Activated naive CD8-positive, alpha-beta T cell (primary cell): ENCODE results near the gene MATN4.
"Not testable (repeated sequence)": the region's sequence is repeated elsewhere in the genome, so short reads cannot be mapped to it uniquely, and the experiment has no call there.

Source experiments
- H3K27ac Mint-ChIP-seq: one replicate; pipeline ENCODE4 v1.8.0; 2021; ENCODE audit warnings: mixed read lengths
- H3K27me3 Mint-ChIP-seq: one replicate; pipeline ENCODE4 v1.8.0; 2021; ENCODE audit warnings: mixed read lengths
- H3K36me3 Mint-ChIP-seq: one replicate; pipeline ENCODE4 v1.8.0; 2021; ENCODE audit warnings: mixed read lengths
- H3K4me1 Mint-ChIP-seq: one replicate; pipeline ENCODE4 v1.8.0; 2021; ENCODE audit warnings: low read depth, mixed read lengths
- H3K4me3 Mint-ChIP-seq: one replicate; pipeline ENCODE4 v1.8.0; 2021; ENCODE audit warnings: mild to moderate bottlenecking, mixed read lengths
- H3K9me3 Mint-ChIP-seq: one replicate; pipeline ENCODE4 v1.8.0; 2021; ENCODE audit warnings: low read depth, mixed read lengths

MATN4 gene

GRCh38 chr20:45308117-45308778 lies at the start of gene MATN4:
MATN4 (minus strand) TSS chr20:45308299; CDS start chr20:45305582, 2,717 bp downstream.
- peaks cover 8% of the 10 kb centered on the region for H3K4me1 Mint-ChIP-seq
- no peak within 1 kb of the TSS for H3K4me3 Mint-ChIP-seq
- H3K9me3 Mint-ChIP-seq: no peaks in the 10 kb centered on the region
- H3K36me3 Mint-ChIP-seq: no peaks in the 10 kb centered on the region
- peaks cover 30% of the 10 kb centered on the region for H3K27me3 Mint-ChIP-seq
- H3K27ac Mint-ChIP-seq: no peak within 1 kb of the TSS

- no peaks in the 10 kb centered on the region for H3K36me3 Mint-ChIP-seq
- peaks cover 37% of the 10 kb centered on the region for H3K4me1 Mint-ChIP-seq
- H3K9me3 Mint-ChIP-seq: no peaks in the 10 kb centered on the region
- peak overlapping the region; percentile 73 for H3K4me3 Mint-ChIP-seq
- H3K27me3 Mint-ChIP-seq: no peaks in the 10 kb centered on the region
- peak overlapping the region; percentile 88 for H3K27ac Mint-ChIP-seq
Observed at GRCh38 chr20:45355209-45356084, 47.3 kb upstream of the MATN4 start.

GRCh38 chr20:45354423-45355208 lies 46.5 kb upstream of the MATN4 start:
- H3K27me3 Mint-ChIP-seq: no peaks in the 10 kb centered on the region
- peak overlapping the region; percentile 88 for H3K27ac Mint-ChIP-seq
- peaks cover 37% of the 10 kb centered on the region for H3K4me1 Mint-ChIP-seq
- no peaks in the 10 kb centered on the region for H3K9me3 Mint-ChIP-seq
- no peaks in the 10 kb centered on the region for H3K36me3 Mint-ChIP-seq
- H3K4me3 Mint-ChIP-seq: peak overlapping the region; percentile 73

GRCh38 chr20:45353746-45354145 lies 45.6 kb upstream of the MATN4 start:
- H3K4me1 Mint-ChIP-seq: peaks cover 37% of the 10 kb centered on the region
- peak overlapping the region; percentile 73 for H3K4me3 Mint-ChIP-seq
- no peaks in the 10 kb centered on the region for H3K27me3 Mint-ChIP-seq
- H3K9me3 Mint-ChIP-seq: no peaks in the 10 kb centered on the region
- H3K27ac Mint-ChIP-seq: peak overlapping the region; percentile 54
- no peaks in the 10 kb centered on the region for H3K36me3 Mint-ChIP-seq

GRCh38 chr20:45352729-45353128 lies 44.6 kb upstream of the MATN4 start:
- no peaks in the 10 kb centered on the region for H3K9me3 Mint-ChIP-seq
- no peak overlapping the region for H3K27ac Mint-ChIP-seq
- H3K36me3 Mint-ChIP-seq: no peaks in the 10 kb centered on the region
- no peak overlapping the region for H3K4me3 Mint-ChIP-seq
- H3K27me3 Mint-ChIP-seq: no peaks in the 10 kb centered on the region
- peaks cover 37% of the 10 kb centered on the region for H3K4me1 Mint-ChIP-seq

GRCh38 chr20:45350795-45351194 lies 42.7 kb upstream of the MATN4 start:
- peaks cover 37% of the 10 kb centered on the region for H3K4me1 Mint-ChIP-seq
- not testable (repeated sequence) for H3K4me3 Mint-ChIP-seq, H3K9me3 Mint-ChIP-seq, H3K27me3 Mint-ChIP-seq, H3K27ac Mint-ChIP-seq, H3K36me3 Mint-ChIP-seq

GRCh38 chr20:45350217-45350616 lies 42.1 kb upstream of the MATN4 start:
- Mint-ChIP-seq H3K36me3 (no peaks in the 10 kb centered on the region), H3K27me3 (no peaks in the 10 kb centered on the region), H3K27ac (no peak overlapping the region), H3K4me3 (no peak overlapping the region), H3K4me1 (peaks cover 32% of the 10 kb centered on the region), H3K9me3 (no peaks in the 10 kb centered on the region)

GRCh38 chr20:45347936-45348778 lies 40.1 kb upstream of the MATN4 start, which contains the start of gene SDC4:
SDC4 (minus strand) TSS chr20:45348424; CDS start chr20:45348384, 40 bp downstream.
- Mint-ChIP-seq H3K27ac (peak within 1 kb of the TSS; percentile 68), H3K4me3 (peak within 1 kb of the TSS; percentile 90), H3K27me3 (no peaks in the 10 kb centered on the region), H3K9me3 (no peaks in the 10 kb centered on the region), H3K36me3 (no peaks in the 10 kb centered on the region), H3K4me1 (peaks cover 15% of the 10 kb centered on the region)

GRCh38 chr20:45347297-45347935 lies 39.3 kb upstream of the MATN4 start:
- Mint-ChIP-seq H3K4me1 (peaks cover 15% of the 10 kb centered on the region), H3K36me3 (no peaks in the 10 kb centered on the region), H3K27me3 (no peaks in the 10 kb centered on the region), H3K9me3 (no peaks in the 10 kb centered on the region), H3K27ac (peak overlapping the region; percentile 68), H3K4me3 (peak overlapping the region; percentile 90)

GRCh38 chr20:45346851-45347250 lies 38.8 kb upstream of the MATN4 start:
- no peaks in the 10 kb centered on the region for H3K27me3 Mint-ChIP-seq
- peaks cover 15% of the 10 kb centered on the region for H3K4me1 Mint-ChIP-seq
- H3K36me3 Mint-ChIP-seq: no peaks in the 10 kb centered on the region
- H3K9me3 Mint-ChIP-seq: no peaks in the 10 kb centered on the region
- H3K4me3 Mint-ChIP-seq: peak overlapping the region; percentile 90
- H3K27ac Mint-ChIP-seq: no peak overlapping the region

- no peaks in the 10 kb centered on the region for H3K9me3 Mint-ChIP-seq
- no peak overlapping the region for H3K27ac Mint-ChIP-seq
- peaks cover 15% of the 10 kb centered on the region for H3K4me1 Mint-ChIP-seq
- H3K4me3 Mint-ChIP-seq: peak overlapping the region; percentile 90
- H3K27me3 Mint-ChIP-seq: no peaks in the 10 kb centered on the region
- H3K36me3 Mint-ChIP-seq: no peaks in the 10 kb centered on the region
Observed at GRCh38 chr20:45346291-45346718, 38.2 kb upstream of the MATN4 start.

- Mint-ChIP-seq H3K4me3 (peak overlapping the region; percentile 90), H3K27me3 (no peaks in the 10 kb centered on the region), H3K36me3 (no peaks in the 10 kb centered on the region), H3K27ac (no peak overlapping the region), H3K4me1 (peaks cover 15% of the 10 kb centered on the region), H3K9me3 (no peaks in the 10 kb centered on the region)
Observed at GRCh38 chr20:45345104-45345936, 37.2 kb upstream of the MATN4 start.

GRCh38 chr20:45344168-45344860 lies 36.2 kb upstream of the MATN4 start:
- Mint-ChIP-seq H3K27me3 (no peaks in the 10 kb centered on the region), H3K36me3 (no peaks in the 10 kb centered on the region), H3K4me3 (no peak overlapping the region), H3K4me1 (peaks cover 15% of the 10 kb centered on the region), H3K27ac (no peak overlapping the region), H3K9me3 (no peaks in the 10 kb centered on the region)
